ENCODE measurements around the gene SNX3.
"Not testable (repeated sequence)": the region's sequence is repeated elsewhere in the genome, so short reads cannot be mapped to it uniquely, and the experiment has no call there.

The SNX3 gene

DNA sequence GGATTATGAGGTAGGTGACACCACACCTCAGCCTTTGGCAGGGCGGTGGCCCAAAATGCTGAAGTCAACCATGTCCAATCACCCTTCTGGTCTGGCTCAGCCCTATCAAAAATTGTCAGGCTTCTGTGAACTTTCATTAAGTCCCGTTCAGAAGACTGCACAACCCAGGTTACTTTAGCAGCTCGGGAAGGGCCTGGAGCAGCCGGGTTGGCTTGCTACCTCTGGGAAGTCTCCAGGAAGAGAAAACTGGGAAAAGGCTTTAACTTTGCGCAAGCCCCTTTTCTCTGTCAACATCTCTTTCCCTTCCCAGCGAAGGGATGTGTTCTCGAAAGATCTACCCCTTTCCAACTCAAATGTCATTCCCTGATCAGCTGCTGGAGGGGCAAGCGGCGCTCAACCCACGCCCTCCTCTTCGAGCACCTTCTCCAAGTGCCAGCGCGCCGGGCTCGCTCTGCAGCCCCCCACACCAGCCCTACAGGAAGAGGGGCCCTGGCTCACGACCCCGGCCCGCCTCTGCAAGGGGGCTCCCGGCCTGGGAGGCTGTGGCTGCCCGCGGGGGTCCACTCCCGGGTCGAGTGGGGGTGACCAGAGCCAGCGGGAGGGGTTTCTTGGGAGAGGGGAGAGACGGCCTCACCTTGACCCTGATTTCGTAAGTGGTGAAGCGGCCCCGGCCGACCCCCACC is 573 bp downstream of the SNX3 start:
- DNase-seq (ENCODE audit: low spot score) = peak; percentile 66

DNA sequence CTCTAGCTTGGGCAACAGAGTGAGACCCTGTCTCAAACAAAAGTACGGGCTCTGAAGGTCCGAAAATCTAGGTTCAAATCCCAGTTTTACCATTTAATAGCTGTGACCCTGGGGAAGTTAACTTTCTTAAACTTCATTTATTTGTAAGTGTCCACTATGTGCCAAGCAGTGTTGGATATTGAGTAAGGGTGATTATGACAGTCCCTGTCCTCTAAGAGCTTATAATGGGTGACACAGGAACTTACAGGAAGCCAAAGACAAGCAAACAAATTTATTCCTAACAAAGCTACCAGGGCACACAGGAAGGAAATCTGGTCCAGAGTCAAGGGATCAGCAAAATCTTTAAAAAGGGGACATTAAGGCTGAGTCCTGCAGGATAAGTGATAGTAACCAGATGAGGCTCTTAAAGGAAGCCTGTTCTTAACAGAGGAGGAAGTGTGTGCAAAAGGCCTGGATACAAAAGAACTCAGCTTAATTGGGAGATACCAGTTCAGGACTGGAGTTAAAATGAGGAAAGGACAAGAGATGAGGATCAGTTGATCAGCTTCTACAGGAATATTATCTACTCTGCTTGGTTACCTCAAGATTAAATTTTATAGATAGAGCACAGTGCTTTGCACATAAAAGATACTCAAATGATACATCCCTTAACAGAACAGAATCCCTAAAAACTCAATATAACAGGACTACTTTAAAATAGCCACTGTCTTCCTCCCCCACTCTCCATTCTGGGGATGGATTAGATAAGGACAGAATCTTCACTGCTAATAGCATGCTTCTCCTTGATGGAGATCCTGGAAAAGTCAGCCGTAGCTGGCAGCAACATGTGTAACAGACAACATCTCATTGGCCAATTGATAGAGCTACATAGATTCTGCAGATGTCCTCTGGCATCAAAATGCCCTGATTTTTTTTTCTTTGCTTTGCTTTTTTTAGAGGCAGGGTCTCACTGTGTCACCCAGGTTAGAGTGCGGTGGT is 6.1 kb downstream of the SNX3 start:
- no peak for DNase-seq (ENCODE audit: low spot score)

DNA sequence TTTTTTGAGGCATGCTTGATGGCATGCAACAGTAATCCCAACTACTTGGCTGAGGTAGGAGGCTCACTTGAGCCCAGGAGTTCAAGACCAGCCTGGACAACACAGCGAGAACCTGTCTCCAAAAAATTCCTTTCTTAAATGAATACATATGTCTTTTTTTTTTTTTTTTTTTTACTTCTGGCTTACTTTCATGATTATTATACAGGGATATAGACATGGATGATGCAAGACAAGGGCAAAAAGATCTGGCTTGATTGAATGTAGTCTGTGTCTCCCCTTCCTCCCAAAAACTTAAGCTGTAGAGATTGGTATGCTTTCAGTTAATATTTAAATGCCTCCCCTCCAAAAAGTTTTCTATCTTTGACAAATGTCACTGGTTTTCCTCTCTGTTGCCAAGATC is 7.6 kb downstream of the SNX3 start:
- DNase-seq (ENCODE audit: low spot score) = no peak

DNA sequence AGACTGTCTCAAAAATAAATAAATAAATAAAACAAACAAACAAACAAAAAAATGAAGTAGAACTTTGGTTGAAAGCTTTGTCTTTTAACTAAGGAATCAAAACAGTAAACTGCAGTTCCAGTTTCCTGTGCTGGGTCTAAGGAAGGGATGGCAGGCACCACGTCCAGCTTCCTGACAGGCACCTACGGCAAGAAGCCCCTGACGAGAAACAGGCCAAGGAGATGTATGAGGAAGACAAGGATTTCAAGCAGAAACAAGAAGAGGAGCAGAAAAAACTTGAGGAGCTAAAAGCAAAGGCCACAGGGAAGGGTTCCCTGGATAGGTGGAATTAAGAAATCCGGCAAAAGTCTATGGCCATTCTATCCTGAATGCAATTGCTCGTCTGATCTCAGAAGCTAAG is 8.8 kb downstream of the SNX3 start:
- DNase-seq (ENCODE audit: low spot score) = no peak

DNA sequence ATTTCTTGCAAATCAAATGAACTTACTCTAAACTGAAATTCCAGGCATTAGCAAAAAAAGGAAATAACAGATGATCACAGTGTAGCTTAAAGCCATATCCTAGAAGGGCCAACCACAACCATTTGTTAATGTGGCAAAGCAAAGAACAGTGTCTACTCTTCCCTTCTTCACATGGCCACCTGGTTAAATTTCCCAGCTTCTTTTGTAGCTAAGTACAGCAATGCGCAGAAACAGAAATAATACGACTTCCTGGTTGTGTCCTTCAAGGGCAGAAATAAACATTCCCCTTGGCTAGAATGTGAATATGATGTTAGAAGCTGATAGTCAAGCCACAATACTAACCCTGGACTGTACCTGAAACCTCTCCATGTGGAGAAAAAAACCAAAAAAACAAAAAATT is 9.6 kb downstream of the SNX3 start:
- no peak for DNase-seq (ENCODE audit: low spot score)

DNA sequence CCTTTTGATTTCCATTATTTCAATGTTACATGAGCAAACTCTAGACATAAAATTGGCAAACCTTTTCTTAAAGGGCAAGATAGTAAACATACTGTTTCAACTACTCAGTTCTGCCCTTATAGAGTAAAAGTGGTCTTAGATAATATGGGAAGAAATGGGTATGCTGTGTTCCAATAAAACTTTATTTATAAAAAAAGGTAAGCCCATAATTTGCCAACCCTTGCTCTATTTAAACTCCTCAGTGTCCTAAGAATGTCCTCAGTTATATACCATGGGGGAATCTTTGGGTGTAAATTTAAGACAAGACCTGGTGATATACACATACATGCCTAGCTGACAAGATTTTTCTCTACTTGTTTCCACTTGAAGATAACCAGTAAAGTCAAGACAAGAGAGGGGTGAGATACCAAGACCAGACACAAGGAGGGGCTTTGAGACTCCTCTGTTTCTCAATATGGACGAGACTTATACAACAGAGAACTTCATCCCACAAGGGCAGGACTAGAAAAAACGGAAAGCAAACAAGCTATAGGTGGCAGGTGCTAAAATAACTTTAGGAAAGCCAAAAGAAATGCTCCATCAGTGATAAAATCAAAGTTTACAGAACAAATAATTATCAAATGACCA is 10.5 kb downstream of the SNX3 start:
- DNase-seq (ENCODE audit: low spot score) = no peak

DNA sequence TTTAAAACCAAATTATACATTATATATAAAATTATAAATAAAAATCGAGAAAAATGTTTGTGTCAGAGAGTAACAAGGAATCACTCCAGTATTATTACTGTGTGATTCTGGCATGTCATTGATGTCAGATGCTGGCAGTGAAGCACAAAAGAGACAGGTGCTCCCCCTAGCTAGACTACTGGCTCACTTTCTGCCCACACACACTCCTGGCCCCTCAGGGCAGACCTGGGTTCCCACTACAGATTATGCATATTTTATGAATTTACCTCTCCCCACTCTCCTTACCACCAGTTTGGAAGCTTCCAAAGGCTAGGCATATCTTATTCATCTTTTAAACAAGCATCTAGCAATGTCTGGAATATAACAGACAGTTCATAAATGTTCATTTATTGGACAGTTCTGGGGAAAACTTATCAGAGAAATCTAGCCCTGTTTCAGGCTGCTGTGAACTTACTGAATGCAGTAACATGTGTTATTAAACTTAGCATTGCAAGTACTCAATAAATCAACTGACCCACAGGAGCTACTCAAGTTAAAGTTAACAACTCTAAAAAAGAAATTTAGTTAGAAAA is 12.8 kb downstream of the SNX3 start:
- DNase-seq (ENCODE audit: low spot score) = no peak

DNA sequence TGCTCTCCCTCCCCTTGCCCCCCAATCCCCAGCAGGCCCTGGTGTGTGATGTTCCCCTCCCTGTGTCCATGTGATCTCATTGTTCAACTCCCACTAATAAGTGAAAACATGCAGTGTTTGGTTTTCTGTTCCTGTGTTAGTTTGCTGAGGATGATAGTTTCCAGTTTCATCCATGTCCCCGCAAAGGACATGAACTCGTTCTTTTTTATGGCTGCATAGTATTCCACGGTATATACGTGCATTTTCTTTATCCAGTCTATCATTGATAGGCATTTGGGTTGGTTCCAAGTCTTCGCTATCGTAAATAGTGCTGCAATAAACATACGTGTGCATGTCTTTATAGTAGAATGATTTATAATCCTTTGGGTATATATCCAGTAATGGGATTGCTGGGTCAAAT is 15.7 kb downstream of the SNX3 start:
- not testable (repeated sequence) for DNase-seq (ENCODE audit: low spot score)

DNA sequence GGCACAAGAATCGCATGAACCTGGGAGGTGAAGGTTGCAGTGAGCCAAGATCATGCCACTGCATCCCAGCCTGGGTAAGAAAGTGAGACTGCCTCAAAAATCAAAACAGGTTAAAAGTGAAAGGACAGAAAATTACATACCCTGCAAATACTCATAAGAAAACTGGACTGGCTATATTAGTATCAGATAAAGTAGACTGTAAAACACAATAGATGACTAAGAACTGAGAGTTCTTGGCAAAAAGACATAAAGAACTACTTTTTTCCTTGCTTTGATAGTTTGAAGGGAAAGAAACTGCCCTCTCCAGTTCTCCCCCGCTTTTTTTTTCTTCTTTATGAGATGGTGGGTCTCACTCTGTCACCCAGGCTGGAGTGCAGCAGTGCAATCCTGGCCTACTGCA is 17.0 kb downstream of the SNX3 start:
- no peak for DNase-seq (ENCODE audit: low spot score)

DNA sequence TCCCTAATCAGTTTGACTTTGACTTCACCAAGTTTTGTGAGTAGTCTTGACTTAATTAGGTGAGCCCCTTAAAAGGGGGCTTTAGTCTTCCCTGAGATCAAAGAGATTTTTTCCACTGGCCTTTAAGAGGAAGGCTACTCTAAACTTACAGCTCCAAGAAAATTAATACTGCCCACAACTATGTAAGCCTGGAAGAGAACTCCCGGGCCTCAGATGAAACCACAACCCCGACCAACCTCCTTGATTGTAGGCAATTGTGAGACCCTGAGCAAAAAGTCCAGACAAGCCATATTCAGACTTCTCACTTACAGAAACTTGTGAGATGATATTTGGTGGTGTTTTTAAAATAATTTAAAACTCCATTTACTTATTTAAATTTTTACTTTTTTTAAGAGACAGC is 18.1 kb downstream of the SNX3 start:
- no peak for DNase-seq (ENCODE audit: low spot score)

DNA sequence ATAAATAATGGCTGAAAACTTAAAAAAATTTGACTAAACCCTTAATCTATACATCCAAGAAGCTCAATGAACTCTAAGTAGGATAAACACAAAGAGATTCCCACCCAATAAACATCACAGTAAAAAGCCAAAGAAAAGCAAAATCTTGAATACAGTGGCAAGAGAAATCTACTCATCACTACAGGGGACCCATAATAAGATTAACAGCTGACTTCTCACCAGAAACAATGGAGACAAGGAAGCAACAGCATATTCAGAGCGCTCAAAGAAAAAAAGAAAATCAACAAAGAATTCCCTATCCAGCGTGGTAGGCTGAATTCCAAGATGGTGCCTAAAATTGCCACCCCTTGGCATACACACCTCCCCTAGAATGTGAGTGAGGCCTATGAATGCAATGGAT is 18.6 kb downstream of the SNX3 start:
- DNase-seq (ENCODE audit: low spot score) = no peak

DNA sequence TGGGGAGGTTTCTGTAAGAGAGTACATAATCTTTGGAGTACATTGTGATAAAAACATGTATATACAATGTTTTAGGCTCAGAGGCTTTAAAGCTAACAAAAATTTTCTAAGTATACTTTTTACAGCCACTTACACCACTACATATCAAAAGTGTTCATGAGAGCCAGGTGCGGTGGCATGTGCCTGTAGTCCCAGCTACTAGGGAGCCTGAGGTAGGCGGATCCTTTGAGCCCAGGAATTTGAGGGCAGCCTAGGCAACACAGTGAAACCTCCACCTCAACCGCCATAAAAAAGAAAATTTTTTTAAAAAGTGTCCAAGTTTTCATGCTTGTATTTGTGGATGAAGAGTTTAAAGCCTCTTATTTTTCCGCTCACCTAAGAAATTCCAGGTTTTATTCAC is 22.5 kb downstream of the SNX3 start:
- DNase-seq (ENCODE audit: low spot score) = no peak

DNA sequence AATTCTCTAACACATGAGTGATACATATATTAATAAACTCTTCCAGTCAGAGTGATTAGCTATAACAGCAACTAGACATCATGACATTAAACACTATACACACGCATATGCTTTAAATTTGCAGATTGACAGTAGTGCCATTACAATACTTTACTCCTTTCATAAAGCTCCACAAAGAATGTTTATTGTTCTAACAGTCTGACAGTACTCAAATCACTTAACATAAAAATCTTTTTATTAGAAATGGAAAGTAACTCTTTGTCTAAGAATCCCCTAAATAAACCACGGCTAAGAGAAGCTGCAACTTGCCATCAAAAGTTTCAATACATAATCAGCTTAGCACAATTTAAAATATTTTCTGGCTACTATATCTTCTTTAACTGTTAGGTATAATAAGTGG is 24.0 kb downstream of the SNX3 start:
- no peak for DNase-seq (ENCODE audit: low spot score)

DNA sequence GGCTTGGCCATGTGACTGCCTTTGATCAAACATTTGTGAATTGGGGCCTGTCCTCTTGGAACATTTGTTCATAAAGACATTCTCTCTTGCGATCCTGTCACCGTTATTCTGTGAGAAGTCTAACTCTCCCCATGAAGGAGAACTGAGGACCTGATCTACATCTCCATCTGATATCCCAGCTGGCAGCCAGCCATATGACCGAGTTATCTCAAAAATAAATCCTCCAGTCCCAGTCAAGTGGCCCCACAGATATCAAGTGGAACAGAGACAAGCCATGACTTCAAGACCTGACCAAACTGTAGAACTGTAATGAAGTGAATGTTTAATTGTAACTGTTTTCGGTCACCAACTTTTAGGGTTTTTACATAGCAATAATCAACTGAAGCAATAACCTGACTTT is 25.7 kb downstream of the SNX3 start:
- no peak for DNase-seq (ENCODE audit: low spot score)

DNA sequence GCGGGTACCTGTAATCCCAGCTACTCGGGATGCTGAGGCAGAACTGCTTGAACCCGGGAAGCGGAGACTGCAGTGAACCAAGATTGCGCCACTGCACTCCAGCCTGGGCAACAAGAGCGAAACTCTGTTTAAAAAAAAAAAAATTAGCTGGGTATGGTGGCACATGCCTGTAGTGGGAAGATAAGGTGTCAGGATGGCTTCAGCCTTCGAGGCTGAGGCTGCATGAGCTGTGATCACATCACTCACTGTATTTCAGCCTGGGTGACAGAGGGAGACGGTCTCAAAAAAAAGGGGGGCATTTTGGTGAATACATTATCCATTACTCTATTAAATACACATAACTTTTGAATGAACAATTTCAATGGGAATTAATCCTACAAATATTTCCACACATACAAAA is 32.4 kb downstream of the SNX3 start:
- DNase-seq (ENCODE audit: low spot score) = no peak

DNA sequence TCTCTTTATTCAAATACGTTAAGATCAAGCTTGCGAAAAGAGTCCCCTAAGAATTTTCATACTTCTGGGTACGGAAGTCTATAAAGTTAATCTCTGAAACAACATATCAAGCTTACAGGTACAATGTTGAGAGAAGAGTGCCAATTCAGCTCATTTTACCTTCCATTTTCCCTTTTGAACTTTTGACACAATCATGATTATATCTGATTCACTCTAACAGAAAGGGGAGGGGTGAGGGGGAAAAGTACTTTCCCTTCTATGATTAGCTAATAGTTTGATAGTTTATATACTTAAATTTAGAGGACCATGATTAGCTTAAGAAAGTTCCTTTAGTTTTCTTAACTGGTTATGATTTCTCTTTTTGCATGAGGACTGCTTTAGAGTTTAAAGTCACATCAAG is 33.5 kb downstream of the SNX3 start:
- DNase-seq (ENCODE audit: low spot score) = no peak

DNA sequence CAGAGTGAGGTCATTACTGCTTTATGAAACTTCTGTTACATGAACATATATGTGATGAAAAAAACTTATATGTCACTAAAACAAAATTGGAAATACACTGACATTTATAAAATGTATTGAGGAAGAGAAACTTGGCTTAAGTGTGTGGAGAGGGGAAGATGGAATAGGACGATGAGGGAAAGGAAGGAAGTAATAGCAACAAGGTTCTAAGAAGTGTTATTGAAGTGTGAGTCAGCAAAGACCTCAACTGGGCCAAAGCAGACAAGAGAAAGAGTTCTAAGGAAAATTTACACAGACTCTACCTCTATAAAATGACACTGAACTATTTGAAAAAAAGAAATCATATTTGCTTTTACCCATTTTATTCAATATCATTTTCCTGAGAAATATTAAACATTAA is 38.3 kb downstream of the SNX3 start:
- no peak for DNase-seq (ENCODE audit: low spot score)

DNA sequence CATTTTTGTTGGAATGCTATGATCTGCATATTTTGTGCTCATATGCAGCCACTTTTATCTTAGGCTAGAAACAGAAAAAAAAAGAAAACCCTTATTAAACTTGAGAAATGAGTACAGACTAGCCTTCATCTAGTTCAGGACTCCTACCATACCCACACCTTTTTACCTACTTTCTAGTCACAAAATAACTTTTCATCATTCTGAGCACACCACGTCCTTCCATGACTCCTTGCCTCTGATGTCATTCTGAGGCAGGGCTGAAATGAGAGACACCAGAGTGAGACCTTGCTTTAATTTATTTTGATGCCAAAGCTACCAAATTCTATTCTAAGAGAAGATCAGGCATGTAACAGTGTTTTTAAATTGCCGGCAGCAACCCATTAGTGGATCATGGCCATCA is 38.8 kb downstream of the SNX3 start:
- DNase-seq (ENCODE audit: low spot score) = no peak

DNA sequence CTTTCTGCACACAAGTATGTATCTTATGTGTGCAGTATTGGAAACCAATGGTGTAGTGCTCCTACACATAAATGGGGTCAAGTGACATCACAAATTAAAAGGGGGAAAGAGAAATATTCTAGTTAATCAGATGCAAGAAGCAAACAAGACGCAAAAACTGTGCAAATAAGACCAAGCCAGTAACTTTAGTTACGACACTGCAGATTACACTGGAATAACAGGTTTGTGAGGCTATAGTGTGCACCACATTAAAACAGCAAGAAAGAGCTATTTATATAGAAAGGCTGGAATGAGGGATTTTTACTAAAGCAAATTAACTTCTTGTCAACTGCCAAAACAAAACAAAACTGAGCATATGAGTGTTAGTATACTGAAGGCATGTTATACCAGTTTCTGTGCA is 49.2 kb downstream of the SNX3 start:
- no peak for DNase-seq (ENCODE audit: low spot score)

DNA sequence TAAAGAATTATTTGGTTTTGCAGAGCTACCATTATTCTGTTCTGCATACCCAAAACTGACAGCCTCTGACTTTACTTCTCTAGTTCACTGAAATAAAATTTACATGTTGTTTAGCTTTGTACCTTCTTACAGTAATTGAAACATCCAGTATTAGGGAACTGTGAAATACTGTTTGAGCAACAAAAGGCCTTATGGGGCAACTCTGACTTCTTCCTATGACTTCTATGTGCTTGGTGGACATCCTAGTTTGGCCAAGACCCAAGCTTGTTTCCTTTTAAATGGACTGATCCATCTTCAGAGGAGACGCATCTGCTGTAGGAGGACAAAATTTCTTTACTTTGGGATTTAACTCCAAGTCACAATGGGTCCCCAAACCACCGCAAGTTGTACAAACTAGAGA is 50.3 kb downstream of the SNX3 start:
- DNase-seq (ENCODE audit: low spot score) = no peak

DNA sequence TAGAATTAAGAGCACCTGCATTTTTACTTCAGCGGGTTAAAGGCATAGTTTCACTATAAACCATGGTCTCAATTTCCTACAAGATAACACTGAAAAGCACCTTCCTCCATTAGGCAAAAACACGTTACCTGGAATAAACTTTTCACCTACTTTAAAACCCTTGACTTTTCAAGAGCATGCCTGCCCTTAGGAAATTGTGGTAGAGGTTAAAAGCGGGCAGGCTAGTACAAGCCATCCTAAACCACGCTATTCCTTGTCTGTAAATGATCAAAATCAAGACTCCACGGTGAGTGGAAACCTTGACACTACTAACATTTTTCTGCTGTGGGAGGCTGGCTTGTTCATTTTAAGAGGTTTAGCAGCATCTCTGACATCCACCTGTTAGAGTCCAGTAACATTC is 51.1 kb downstream of the SNX3 start:
- DNase-seq (ENCODE audit: low spot score) = no peak

DNA sequence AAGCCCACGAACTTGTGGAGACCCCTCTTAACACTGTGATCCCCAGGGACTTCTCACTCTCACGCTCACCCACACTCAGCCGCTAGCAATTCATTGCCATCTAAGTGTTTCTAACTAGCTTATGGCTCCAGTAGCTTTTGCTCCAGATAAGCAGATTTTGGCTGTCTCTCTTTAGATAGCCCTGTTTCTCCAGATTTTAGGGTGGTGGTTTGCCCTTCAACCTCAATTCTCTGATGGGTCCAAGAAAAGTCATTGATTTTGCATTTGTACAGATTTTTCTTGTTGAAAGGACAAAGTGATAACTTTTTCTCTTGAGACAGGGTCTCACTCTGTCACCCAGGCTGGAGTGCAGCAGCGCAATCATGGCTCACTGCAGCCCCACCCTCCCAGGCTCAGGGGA is 53.8 kb downstream of the SNX3 start:
- no peak for DNase-seq (ENCODE audit: low spot score)

Measured in putamen (tissue), 1 donor.